HG03045 (cell line): Measurements from ENCODE around the gene PKDREJ.

Experiments used
- ATAC-seq: cut with Tn5 transposase; IDR thresholded peaks from one replicate; pipeline ENCODE4 v1.9.1; 2021; ENCODE audit warnings: mild to moderate bottlenecking, moderate library complexity; ENCODE audit not compliant: unreplicated experiment

The PKDREJ gene

GRCh38 chr22:46239261-46240048 lies 23.7 kb downstream of the PKDREJ start:
- ATAC-seq: no peak

- no peak for ATAC-seq
Measured at GRCh38 chr22:46238541-46238940, 24.6 kb downstream of the PKDREJ start.

GRCh38 chr22:46237453-46238124 lies 25.6 kb downstream of the PKDREJ start:
- no peak for ATAC-seq

GRCh38 chr22:46234969-46235368 lies 28.2 kb downstream of the PKDREJ start:
- no peak for ATAC-seq

GRCh38 chr22:46233231-46233630 lies 29.9 kb downstream of the PKDREJ start:
- no peak for ATAC-seq

- no peak for ATAC-seq
Measured at GRCh38 chr22:46230262-46230901, 32.8 kb downstream of the PKDREJ start.

GRCh38 chr22:46229701-46230100 lies 33.4 kb downstream of the PKDREJ start:
- no peak for ATAC-seq

- no peak for ATAC-seq
Measured at GRCh38 chr22:46226577-46226976, 36.6 kb downstream of the PKDREJ start.

GRCh38 chr22:46225631-46226030 lies 37.5 kb downstream of the PKDREJ start:
- no peak for ATAC-seq

GRCh38 chr22:46224898-46225290 lies 38.2 kb downstream of the PKDREJ start:
- ATAC-seq: no peak

- no peak for ATAC-seq
Measured at GRCh38 chr22:46224044-46224897, 38.9 kb downstream of the PKDREJ start.

GRCh38 chr22:46220921-46221320 lies 42.2 kb downstream of the PKDREJ start:
- no peak for ATAC-seq

GRCh38 chr22:46219636-46220035 lies 43.5 kb downstream of the PKDREJ start:
- ATAC-seq: no peak

GRCh38 chr22:46214616-46215015 lies 48.5 kb downstream of the PKDREJ start:
- ATAC-seq: no peak

- no peak for ATAC-seq
Measured at GRCh38 chr22:46214149-46214548, 49.0 kb downstream of the PKDREJ start.

GRCh38 chr22:46213052-46213451 lies 50.1 kb downstream of the PKDREJ start:
- no peak for ATAC-seq

GRCh38 chr22:46212195-46212594 lies 50.9 kb downstream of the PKDREJ start:
- ATAC-seq: no peak

GRCh38 chr22:46209262-46209661 lies 53.9 kb downstream of the PKDREJ start:
- no peak for ATAC-seq
